Measurements from ENCODE around the gene PLCH2. TPM values are rescaled to one million over a fixed set of nuclear protein-coding genes. Genes with fewer than 3 reads are reported as not detected.

The PLCH2 gene
- total and polyA plus RNA-seq, 2 donors (not counting 1 experiment from before 2014, with no cell fraction given) = 20.0 to 34.9 TPM

DNA sequence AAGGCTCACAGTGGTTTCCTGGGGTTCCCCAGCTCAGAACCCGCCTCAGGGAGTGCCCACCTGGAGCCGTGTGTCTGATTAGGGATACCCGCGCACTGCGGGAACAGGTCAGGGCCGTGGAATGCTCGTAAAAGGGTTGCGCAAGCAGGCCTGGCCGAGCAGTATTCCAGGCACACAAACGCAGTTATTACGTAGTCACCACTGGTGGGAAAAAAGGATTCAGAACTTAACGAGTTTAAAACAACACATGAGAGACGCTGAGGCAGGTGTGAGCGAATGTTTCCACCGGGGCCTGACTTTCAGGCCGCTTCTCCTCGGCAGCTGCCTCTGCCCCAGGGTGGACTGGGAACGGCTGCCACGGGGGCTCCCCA, 18.2 kb downstream of the PLCH2 start:
- Mint-ChIP-seq H3K27me3 (no peaks in the 10 kb centered on the region), H3K4me1 (peaks cover 54% of the 10 kb centered on the region), H3K4me3 (peak overlapping the region; percentile 51), H3K27ac (peak overlapping the region; percentile 67), H3K9me3 (ENCODE audit: insufficient read depth) (no peaks in the 10 kb centered on the region)
- intact Hi-C loops (cut with micrococcal nuclease) = no loop called here
- TF ChIP-seq, protein P1, sequence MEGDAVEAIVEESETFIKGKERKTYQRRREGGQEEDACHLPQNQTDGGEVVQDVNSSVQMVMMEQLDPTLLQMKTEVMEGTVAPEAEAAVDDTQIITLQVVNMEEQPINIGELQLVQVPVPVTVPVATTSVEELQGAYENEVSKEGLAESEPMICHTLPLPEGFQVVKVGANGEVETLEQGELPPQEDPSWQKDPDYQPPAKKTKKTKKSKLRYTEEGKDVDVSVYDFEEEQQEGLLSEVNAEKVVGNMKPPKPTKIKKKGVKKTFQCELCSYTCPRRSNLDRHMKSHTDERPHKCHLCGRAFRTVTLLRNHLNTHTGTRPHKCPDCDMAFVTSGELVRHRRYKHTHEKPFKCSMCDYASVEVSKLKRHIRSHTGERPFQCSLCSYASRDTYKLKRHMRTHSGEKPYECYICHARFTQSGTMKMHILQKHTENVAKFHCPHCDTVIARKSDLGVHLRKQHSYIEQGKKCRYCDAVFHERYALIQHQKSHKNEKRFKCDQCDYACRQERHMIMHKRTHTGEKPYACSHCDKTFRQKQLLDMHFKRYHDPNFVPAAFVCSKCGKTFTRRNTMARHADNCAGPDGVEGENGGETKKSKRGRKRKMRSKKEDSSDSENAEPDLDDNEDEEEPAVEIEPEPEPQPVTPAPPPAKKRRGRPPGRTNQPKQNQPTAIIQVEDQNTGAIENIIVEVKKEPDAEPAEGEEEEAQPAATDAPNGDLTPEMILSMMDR (IDR thresholded peaks at IDR 0.05) = no peak
- TF ChIP-seq EZH2 (IDR thresholded peaks at IDR 0.05; ENCODE audit: borderline replicate concordance, insufficient read depth, low read depth, low read length, poor library complexity, severe bottlenecking) = no peak
- Histone ChIP-seq H3K4me1 (ENCODE audit: control insufficient read depth in 2 of 2, insufficient read depth in 2 of 2, low read length in 2 of 2) (peaks cover 62 to 66% of the 10 kb centered on the region in 2 donors), H3K79me2 (ENCODE audit: control insufficient read depth, insufficient read depth, low read length) (no peaks in the 10 kb centered on the region), H3K9me3 (ENCODE audit: control extremely low read depth in 1 of 3, control insufficient read depth in 2 of 3, insufficient read depth in 1 of 3, low read length in 2 of 3) (peaks cover 0 to 8% (median 0%) of the 10 kb centered on the region in 3 donors), H3K9ac (ENCODE audit: low read length) (no peak overlapping the region), H3K36me3 (replicated peaks in 1 of 2; ENCODE audit: control extremely low read depth in 1 of 2, control insufficient read depth in 1 of 2, extremely low read depth in 1 of 2, insufficient read depth in 2 of 2, low read length in 1 of 2) (no peaks in the 10 kb centered on the region), H3K4me2 (replicated peaks; ENCODE audit: low read depth, low read length, poor library complexity, severe bottlenecking) (peak overlapping the region; percentile 81), H4K20me1 (ENCODE audit: control insufficient read depth, insufficient read depth, low read length, poor library complexity, severe bottlenecking) (no peaks in the 10 kb centered on the region), H3K4me3 (ENCODE audit: control extremely low read depth in 1 of 5, extremely low read depth in 1 of 5, insufficient read depth in 1 of 5, low read depth in 2 of 5, low read length in 4 of 5) (no peak overlapping the region), H3K27ac (ENCODE audit: low read length in 2 of 2) (no peak overlapping the region), H3K27me3 (replicated peaks in 1 of 4; ENCODE audit: control extremely low read depth in 1 of 4, control insufficient read depth in 3 of 4, insufficient read depth in 4 of 4, low read length in 3 of 4) (no peaks in the 10 kb centered on the region), H2AFZ (ENCODE audit: insufficient read depth, low read depth, low read length, poor library complexity, severe bottlenecking) (no peak overlapping the region)
- ATAC-seq (ENCODE audit: low read depth) = no peak
- POLR2A ChIA-PET = no interaction called here
- CTCF ChIA-PET = no interaction called here
- 69% methylated on average over 16 of the region's 19 CpGs for WGBS (ENCODE audit: insufficient coverage)
- peak; percentile 39 for DNase-seq

DNA sequence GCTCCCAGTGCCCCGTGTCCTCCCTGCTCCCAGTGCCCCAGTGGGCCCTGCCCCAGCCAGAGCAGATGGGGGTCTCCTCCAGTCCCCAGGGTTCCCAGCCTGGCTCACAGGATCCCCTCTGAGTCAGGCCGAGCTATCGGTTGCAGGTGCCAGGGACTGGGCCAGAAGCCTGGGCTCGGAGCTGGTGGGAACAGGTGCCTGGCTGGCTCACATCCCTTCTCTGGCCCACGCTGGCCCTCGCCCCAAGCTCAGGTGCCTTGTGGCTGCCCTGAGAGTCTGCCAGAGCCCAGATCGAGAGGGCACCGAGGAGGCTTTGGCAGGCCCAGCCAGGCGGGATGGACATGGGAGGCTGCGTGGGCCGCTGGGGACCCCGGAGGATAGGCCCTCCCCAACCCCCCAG, 18.9 kb downstream of the PLCH2 start:
- Histone ChIP-seq H3K27me3 (replicated peaks in 1 of 4; ENCODE audit: control extremely low read depth in 1 of 4, control insufficient read depth in 3 of 4, insufficient read depth in 4 of 4, low read length in 3 of 4) (no peaks in the 10 kb centered on the region), H4K20me1 (ENCODE audit: control insufficient read depth, insufficient read depth, low read length, poor library complexity, severe bottlenecking) (no peaks in the 10 kb centered on the region), H2AFZ (ENCODE audit: insufficient read depth, low read depth, low read length, poor library complexity, severe bottlenecking) (no peak overlapping the region), H3K9me3 (ENCODE audit: control extremely low read depth in 1 of 3, control insufficient read depth in 2 of 3, insufficient read depth in 1 of 3, low read length in 2 of 3) (peaks cover 0 to 2% (median 0%) of the 10 kb centered on the region in 3 donors), H3K4me1 (ENCODE audit: control insufficient read depth in 2 of 2, insufficient read depth in 2 of 2, low read length in 2 of 2) (peaks cover 69 to 73% of the 10 kb centered on the region in 2 donors), H3K4me2 (replicated peaks; ENCODE audit: low read depth, low read length, poor library complexity, severe bottlenecking) (peak overlapping the region; percentile 81), H3K27ac (ENCODE audit: low read length in 2 of 2) (no peak overlapping the region), H3K36me3 (replicated peaks in 1 of 2; ENCODE audit: control extremely low read depth in 1 of 2, control insufficient read depth in 1 of 2, extremely low read depth in 1 of 2, insufficient read depth in 2 of 2, low read length in 1 of 2) (no peaks in the 10 kb centered on the region), H3K79me2 (ENCODE audit: control insufficient read depth, insufficient read depth, low read length) (no peaks in the 10 kb centered on the region), H3K9ac (ENCODE audit: low read length) (no peak overlapping the region), H3K4me3 (ENCODE audit: control extremely low read depth in 1 of 5, extremely low read depth in 1 of 5, insufficient read depth in 1 of 5, low read depth in 2 of 5, low read length in 4 of 5) (no peak overlapping the region)
- ChIA-PET CTCF (no interaction called here), POLR2A (interaction anchor here (0.9 kb wide), 1 partner anchor 12 kb away, joined by 3 read pairs; no protein-coding TSS in a partner anchor)
- H3K9me3 Mint-ChIP-seq (ENCODE audit: insufficient read depth) = no peaks in the 10 kb centered on the region
- DNase-seq = no peak
- no peaks in the 10 kb centered on the region for H3K27me3 Mint-ChIP-seq
- TF ChIP-seq, protein P1 (IDR thresholded peaks at IDR 0.05) = no peak
- no peak for TF ChIP-seq EZH2 (IDR thresholded peaks at IDR 0.05; ENCODE audit: borderline replicate concordance, insufficient read depth, low read depth, low read length, poor library complexity, severe bottlenecking)
- no peak overlapping the region for H3K27ac Mint-ChIP-seq
- no peak overlapping the region for H3K4me3 Mint-ChIP-seq
- WGBS (ENCODE audit: insufficient coverage) = 77% methylated on average over 10 of the region's 12 CpGs
- no peak for ATAC-seq (ENCODE audit: low read depth)
- intact Hi-C loops (cut with micrococcal nuclease) = loop anchor here (5.0 kb wide), 1 partner anchor 52 kb away; no protein-coding TSS in a partner anchor
- H3K4me1 Mint-ChIP-seq = peaks cover 60% of the 10 kb centered on the region

Data from B cell (primary cell).